MM.1S (cell line): ENCODE measurements around the gene AFF4.

Source experiments
- EZH2 ChIP-seq: fragments of 300-600 bp; sonication (generic); optimal IDR thresholded peaks from 2 replicates; pipeline ENCODE3; 2017; ENCODE audit warnings: low read depth, mild to moderate bottlenecking, antibody characterized with exemption, low read length, mixed read lengths
- EZH2phosphoT487 ChIP-seq: fragments of 300-600 bp; sonication (generic); IDR thresholded peaks from 2 replicates; pipeline ENCODE4 v1.6.1; 2018; ENCODE audit warnings: antibody characterized with exemption, low read length
- TF ChIP-seq, protein P1 (sequence below): fragments of 300-600 bp; sonication (generic); IDR thresholded peaks from 2 replicates; pipeline ENCODE4 v1.5.1; 2016; ENCODE audit warnings: antibody characterized with exemption, low read length, mixed read lengths

DNA sequence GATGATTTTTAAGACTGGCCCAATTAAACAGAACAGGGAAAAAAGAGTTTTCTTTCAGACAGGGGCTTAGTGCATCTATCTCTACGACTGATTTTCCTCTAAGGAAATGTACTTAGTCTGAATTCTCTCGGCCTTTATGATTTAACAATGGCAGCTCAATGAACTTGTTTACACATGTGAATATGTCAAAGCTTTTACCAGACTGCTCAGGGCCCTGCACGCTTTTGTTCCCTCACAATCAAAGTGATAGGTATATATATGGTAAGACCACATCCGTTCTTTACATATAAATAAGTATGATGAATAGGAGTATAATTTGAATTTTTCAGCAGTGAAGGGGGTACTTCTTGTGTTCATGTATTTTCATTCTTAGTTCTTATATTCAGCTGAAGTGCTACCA is 62.4 kb downstream of the AFF4 start:
- TF ChIP-seq, protein P1, sequence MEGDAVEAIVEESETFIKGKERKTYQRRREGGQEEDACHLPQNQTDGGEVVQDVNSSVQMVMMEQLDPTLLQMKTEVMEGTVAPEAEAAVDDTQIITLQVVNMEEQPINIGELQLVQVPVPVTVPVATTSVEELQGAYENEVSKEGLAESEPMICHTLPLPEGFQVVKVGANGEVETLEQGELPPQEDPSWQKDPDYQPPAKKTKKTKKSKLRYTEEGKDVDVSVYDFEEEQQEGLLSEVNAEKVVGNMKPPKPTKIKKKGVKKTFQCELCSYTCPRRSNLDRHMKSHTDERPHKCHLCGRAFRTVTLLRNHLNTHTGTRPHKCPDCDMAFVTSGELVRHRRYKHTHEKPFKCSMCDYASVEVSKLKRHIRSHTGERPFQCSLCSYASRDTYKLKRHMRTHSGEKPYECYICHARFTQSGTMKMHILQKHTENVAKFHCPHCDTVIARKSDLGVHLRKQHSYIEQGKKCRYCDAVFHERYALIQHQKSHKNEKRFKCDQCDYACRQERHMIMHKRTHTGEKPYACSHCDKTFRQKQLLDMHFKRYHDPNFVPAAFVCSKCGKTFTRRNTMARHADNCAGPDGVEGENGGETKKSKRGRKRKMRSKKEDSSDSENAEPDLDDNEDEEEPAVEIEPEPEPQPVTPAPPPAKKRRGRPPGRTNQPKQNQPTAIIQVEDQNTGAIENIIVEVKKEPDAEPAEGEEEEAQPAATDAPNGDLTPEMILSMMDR: no peak
- TF ChIP-seq EZH2phosphoT487 (no peak), EZH2 (no peak)
